ENCODE results near the gene ITPRIP.
A peak's percentile ranks its signal among the peaks of the same experiment; 100 is the strongest.

Gene ITPRIP

DNA sequence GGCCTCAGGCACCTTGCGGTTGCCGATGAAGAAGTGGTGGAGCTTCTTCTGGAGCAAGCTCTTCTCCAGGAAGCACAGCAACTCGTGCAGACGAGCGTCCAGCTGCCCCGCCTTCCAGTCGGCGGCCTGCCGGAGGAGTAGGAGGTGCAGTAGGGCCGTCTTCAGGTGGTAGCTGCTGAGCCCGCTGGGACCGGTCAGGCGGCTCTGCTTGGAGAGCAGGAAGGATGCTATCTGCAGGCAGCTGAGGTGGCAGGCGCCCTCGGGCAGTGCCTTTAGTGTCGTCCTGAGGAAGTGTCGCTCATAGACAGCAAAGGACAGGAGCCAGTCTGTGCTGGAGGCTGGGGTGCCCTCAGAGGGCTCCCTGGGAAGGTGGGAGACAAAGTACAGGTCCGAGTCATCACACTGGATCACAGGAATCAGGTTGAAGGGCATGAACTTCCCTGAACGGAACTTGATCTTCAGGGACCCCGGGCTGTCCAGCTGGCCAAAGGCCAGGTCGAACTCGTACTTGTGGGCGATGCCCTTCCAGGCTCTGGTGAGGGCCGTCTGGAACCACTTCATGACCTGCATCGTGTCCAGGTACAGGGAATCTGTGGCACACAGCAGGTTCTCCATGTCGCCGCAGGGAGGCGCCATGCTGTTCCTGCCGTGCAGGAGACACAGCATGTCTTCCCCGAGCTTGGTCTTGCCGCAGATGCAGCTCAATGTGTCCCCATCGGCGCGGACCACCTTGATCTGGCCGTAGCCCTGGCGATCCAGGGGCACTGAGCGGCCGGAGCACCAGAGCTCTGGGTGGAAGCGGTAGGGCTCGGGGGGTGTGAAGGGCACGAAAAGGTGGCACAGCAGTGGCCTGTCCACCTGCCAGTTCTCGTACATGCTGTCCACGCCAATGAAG, 23.4 kb downstream of the ITPRIP start:
- no peak for TF ChIP-seq Cebpa-rat (IDR thresholded peaks at IDR 0.05)

GRCh38 chr10:104311184-104311720, 27.0 kb downstream of the ITPRIP start:
- Histone ChIP-seq H4K20me1 (peaks cover 90% of the 10 kb centered on the region), H3K36me3 (peaks cover 65% of the 10 kb centered on the region), H3K4me3 (no peak overlapping the region), H3K27me3 (no peaks in the 10 kb centered on the region), H3K4me2 (no peak overlapping the region), H3K27ac (no peak overlapping the region), H3K9me3 (no peaks in the 10 kb centered on the region), H3K4me1 (peaks cover 38% of the 10 kb centered on the region), H3K9ac (no peak overlapping the region)
- TF ChIP-seq Cebpa-rat (IDR thresholded peaks at IDR 0.05): no peak

More for the DNA sequence above, 23.4 kb downstream of the ITPRIP start:
- no peak overlapping the region for H3K4me3 ChIP-seq
- no peaks in the 10 kb centered on the region for H3K9me3 ChIP-seq
- peaks cover 50% of the 10 kb centered on the region for H3K4me1 ChIP-seq
- H4K20me1 ChIP-seq: peaks cover 100% of the 10 kb centered on the region
- H3K27ac ChIP-seq: no peak overlapping the region
- peaks cover 93% of the 10 kb centered on the region for H3K36me3 ChIP-seq
- H3K9ac ChIP-seq: no peak overlapping the region
- no peak overlapping the region for H3K4me2 ChIP-seq
- no peaks in the 10 kb centered on the region for H3K27me3 ChIP-seq

DNA sequence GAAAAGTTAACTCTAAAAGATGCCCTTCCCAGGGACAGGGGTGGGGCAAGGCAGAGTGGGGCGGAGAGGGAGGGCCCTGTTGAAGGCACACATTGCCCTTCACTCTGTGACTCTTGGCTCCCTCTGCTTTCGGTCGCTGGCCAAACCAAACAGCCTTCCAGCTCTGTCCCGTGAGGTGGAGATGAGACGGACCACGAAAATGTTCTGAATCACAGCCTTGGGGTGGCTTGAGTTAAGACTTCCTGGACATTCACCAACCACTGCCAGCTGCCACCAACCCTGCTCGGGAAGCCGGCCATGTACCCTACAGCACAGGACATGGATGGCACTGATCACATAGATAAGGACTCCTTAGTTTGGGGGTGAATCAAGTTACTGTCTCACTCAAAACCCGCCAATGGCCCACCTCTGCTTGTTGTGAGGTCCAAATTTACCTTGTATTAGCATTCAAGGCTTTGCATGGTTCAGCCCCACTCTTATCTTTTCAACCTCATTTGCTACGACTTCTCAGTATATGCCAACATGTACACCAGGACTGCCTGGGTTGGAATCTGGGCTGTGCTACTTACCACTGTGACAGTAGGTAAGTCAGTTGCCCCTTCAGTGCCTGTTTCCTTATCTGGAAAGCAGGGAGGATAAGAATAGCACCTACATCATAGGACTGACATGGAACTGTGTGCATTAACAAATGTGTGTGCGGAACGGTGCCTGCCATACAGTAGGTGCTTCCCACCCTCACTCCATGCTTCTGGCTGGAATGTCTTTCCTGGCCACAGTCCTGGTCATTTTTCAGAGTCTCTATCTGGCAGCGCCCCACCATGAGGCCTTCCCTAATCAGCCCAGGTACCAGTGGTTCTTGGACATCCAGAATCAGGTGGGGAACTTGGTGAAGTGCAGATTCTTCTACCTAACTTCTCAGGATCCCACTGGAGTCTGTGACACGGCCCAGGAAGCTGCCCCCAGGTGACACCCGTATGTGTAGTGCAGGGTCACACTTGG, 28.0 kb downstream of the ITPRIP start:
- Histone ChIP-seq H3K36me3 (peaks cover 55% of the 10 kb centered on the region), H3K27me3 (no peaks in the 10 kb centered on the region), H3K27ac (no peak overlapping the region), H3K4me3 (no peak overlapping the region), H3K9ac (no peak overlapping the region), H4K20me1 (peaks cover 81% of the 10 kb centered on the region), H3K4me2 (no peak overlapping the region), H3K9me3 (no peaks in the 10 kb centered on the region), H3K4me1 (peaks cover 38% of the 10 kb centered on the region)
- no peak for TF ChIP-seq Cebpa-rat (IDR thresholded peaks at IDR 0.05)

DNA sequence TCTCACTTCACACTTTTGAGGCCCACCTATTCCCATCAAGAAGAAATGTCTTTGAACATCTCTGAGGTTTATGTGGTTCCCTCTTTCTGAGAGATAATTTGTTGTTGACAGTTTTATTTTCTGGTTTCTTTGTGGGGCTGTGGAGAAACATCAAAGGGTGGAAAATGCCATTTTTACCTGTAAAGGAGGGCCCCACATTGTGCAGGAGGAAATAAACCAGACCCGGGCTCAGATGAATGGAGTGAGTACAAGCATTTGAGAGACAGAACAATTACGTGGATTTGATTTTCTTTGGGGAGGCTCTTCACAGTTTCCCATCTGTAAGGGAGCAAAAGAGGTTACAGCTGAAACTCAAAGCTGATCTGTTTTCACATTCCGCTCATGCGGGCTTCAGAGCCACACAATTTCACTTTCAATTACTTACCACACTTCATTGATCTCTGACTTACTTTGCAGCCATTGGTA, 29.8 kb downstream of the ITPRIP start:
- Histone ChIP-seq H3K36me3 (peaks cover 37% of the 10 kb centered on the region), H3K27ac (no peak overlapping the region), H4K20me1 (peaks cover 62% of the 10 kb centered on the region), H3K4me1 (peaks cover 38% of the 10 kb centered on the region), H3K9ac (no peak overlapping the region; the same call in 1 of the 2 replicates), H3K9me3 (peaks cover 7% of the 10 kb centered on the region), H3K4me3 (no peak overlapping the region), H3K27me3 (no peaks in the 10 kb centered on the region), H3K4me2 (peak overlapping the region; percentile 14)
- no peak for TF ChIP-seq Cebpa-rat (IDR thresholded peaks at IDR 0.05)

GRCh38 chr10:104307576-104308438, 30.5 kb downstream of the ITPRIP start:
- TF ChIP-seq Cebpa-rat (IDR thresholded peaks at IDR 0.05): no peak
- Histone ChIP-seq H3K27ac (no peak overlapping the region), H3K36me3 (peaks cover 31% of the 10 kb centered on the region), H3K27me3 (no peaks in the 10 kb centered on the region), H3K9ac (no peak overlapping the region), H3K4me1 (peaks cover 37% of the 10 kb centered on the region), H4K20me1 (peaks cover 56% of the 10 kb centered on the region), H3K4me3 (no peak overlapping the region), H3K9me3 (peaks cover 8% of the 10 kb centered on the region), H3K4me2 (peak overlapping the region; percentile 14; the same call in 1 of the 2 replicates)

GRCh38 chr10:104306897-104307296, 31.4 kb downstream of the ITPRIP start:
- peaks cover 22% of the 10 kb centered on the region for H3K36me3 ChIP-seq
- H3K9me3 ChIP-seq: peaks cover 8% of the 10 kb centered on the region
- peaks cover 28% of the 10 kb centered on the region for H3K4me1 ChIP-seq
- TF ChIP-seq Cebpa-rat (IDR thresholded peaks at IDR 0.05): no peak
- H3K9ac ChIP-seq: no peak overlapping the region
- H3K4me2 ChIP-seq: no peak overlapping the region
- H4K20me1 ChIP-seq: peaks cover 47% of the 10 kb centered on the region
- no peaks in the 10 kb centered on the region for H3K27me3 ChIP-seq
- no peak overlapping the region for H3K4me3 ChIP-seq
- no peak overlapping the region for H3K27ac ChIP-seq

DNA sequence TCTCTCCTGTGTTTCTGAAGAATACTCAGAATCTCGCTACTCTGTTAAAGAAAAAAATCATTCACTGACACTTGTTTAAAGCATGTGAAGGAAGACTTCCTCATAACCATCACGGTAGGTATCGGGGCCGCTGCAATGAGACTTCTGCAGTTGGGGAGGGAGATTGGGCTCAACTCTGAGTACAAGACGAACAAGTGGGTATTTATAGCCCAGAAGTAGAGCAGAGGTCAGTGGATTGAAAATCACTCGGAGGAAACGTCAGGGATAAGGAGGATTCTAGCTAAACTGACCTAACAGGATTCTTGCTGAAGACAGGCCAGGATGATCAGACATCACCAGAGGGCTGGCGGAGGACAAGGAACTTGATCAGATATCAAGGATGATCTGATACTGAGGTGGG, 33.3 kb downstream of the ITPRIP start:
- TF ChIP-seq Cebpa-rat (IDR thresholded peaks at IDR 0.05): no peak
- no peak overlapping the region for H3K27ac ChIP-seq
- H3K9me3 ChIP-seq: peaks cover 8% of the 10 kb centered on the region
- H3K36me3 ChIP-seq: peaks cover 2% of the 10 kb centered on the region
- no peak overlapping the region for H3K9ac ChIP-seq
- no peaks in the 10 kb centered on the region for H3K27me3 ChIP-seq
- H3K4me3 ChIP-seq: no peak overlapping the region
- H4K20me1 ChIP-seq: peaks cover 27% of the 10 kb centered on the region
- peaks cover 19% of the 10 kb centered on the region for H3K4me1 ChIP-seq
- no peak overlapping the region for H3K4me2 ChIP-seq

DNA sequence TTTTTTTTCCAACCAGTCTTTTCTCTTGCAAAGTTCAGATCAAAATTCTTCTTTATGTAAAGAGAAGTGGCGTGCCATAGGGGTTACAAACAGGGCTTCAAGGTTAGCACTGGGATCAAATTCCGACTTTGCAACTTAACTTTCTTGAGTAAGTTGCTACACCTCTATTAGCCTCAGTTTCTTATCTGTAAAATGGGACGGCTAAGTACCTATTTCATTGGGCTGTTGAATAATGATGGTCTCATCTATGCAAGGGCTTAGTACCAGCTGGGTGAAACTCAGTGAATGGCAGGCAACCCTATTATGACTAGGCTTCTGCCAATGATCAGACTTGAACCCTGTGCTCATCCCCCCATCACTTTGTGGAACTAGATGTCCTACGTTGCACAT, 33.9 kb downstream of the ITPRIP start:
- H3K4me2 ChIP-seq: no peak overlapping the region

More for the DNA sequence above, 33.9 kb downstream of the ITPRIP start:
- Histone ChIP-seq H3K27me3 (no peaks in the 10 kb centered on the region), H3K27ac (no peak overlapping the region), H3K4me3 (no peak overlapping the region), H3K9ac (no peak overlapping the region), H4K20me1 (peaks cover 21% of the 10 kb centered on the region), H3K9me3 (peaks cover 8% of the 10 kb centered on the region), H3K4me1 (peaks cover 14% of the 10 kb centered on the region), H3K36me3 (no peaks in the 10 kb centered on the region; the same call in 1 of the 2 replicates)
- no peak for TF ChIP-seq Cebpa-rat (IDR thresholded peaks at IDR 0.05)
